ENCODE results near the gene MPV17. TPM values are rescaled to one million over a fixed set of nuclear protein-coding genes. Genes with fewer than 3 reads are reported as not detected.

MPV17 gene
- total and polyA plus RNA-seq, 9 of the 15 experiments (the other 6 are each of a cell fraction or from before 2014, with no cell fraction given), result 54.7 to 140 (median 70.2) TPM

- no peak for TF ChIP-seq STAT5A (IDR thresholded peaks at IDR 0.05; ENCODE audit: borderline replicate concordance, low read length)
- 0 out of 2 replicates have a peak, but pooled peaks have one; percentile 8 for TF ChIP-seq STAG1 (CRISPR knock-in tag; IDR thresholded peaks at IDR 0.05; ENCODE audit: borderline replicate concordance)
- no peak for TF ChIP-seq YBX1 (IDR thresholded peaks at IDR 0.05)
- TF ChIP-seq ZNF318 (IDR thresholded peaks at IDR 0.05; ENCODE audit: borderline replicate concordance in 1 of 2, low read depth in 1 of 2), result peak in 1 of 2 experiments; percentile 82; a peak in 2 of 4 replicates
- no peak for TF ChIP-seq PATZ1 (CRISPR knock-in tag; IDR thresholded peaks at IDR 0.05; ENCODE audit: borderline replicate concordance)
- peak; percentile 92 for TF ChIP-seq SMARCA4 (IDR thresholded peaks at IDR 0.05)
- peak in 1 of 2 experiments; percentile 29; a peak in 1 of 4 replicates for TF ChIP-seq KDM1A (IDR thresholded peaks at IDR 0.05)
- TF ChIP-seq RFX1 (IDR thresholded peaks at IDR 0.05), result no peak
- no peak for TF ChIP-seq ATF1 (CRISPR knock-in tag; IDR thresholded peaks at IDR 0.05)
- TF ChIP-seq ATF1 (tag; IDR thresholded peaks at IDR 0.05), result peak; percentile 81
- TF ChIP-seq NFXL1 (CRISPR knock-in tag; IDR thresholded peaks at IDR 0.05), result no peak
- TF ChIP-seq ZNF384 (IDR thresholded peaks at IDR 0.05; ENCODE audit: low read depth, low read length), result 0 out of 2 replicates have a peak, but pooled peaks have one; percentile 12
- no peak for TF ChIP-seq ZNF511 (CRISPR knock-in tag; IDR thresholded peaks at IDR 0.05)
- TF ChIP-seq ZNF785 (CRISPR knock-in tag; IDR thresholded peaks at IDR 0.05), result no peak
- TF ChIP-seq USF1 (CRISPR knock-in tag; IDR thresholded peaks at IDR 0.05), result no peak
- TF ChIP-seq HDAC1 (IDR thresholded peaks at IDR 0.05), result peak in 1 of 2 experiments; percentile 62; a peak in 1 of 4 replicates
- no peak for TF ChIP-seq TCFL5 (CRISPR knock-in tag; conservative IDR thresholded peaks at IDR 0.05)
- no peak for TF ChIP-seq NCOA2 (IDR thresholded peaks at IDR 0.05; ENCODE audit: partially characterized antibody in 2 of 2)
Measured at GRCh38 chr2:27320958-27321543, 1.8 kb downstream of the MPV17 start (continued).

Data from K562 (cell line).